Activated naive CD8-positive, alpha-beta T cell treated with anti-CD3 and anti-CD28 coated beads, Interleukin-2, amount 10 ng/mL, durations not matched to agents 7 days and 5 days (primary cell): ENCODE data around the gene HID1. TPM values are rescaled to one million over a fixed set of nuclear protein-coding genes. Genes with fewer than 3 reads are reported as not detected.
A peak's percentile ranks its signal among the peaks of the same experiment; 100 is the strongest.

Experiments used
- ATAC-seq: fragments of 150-1000 bp; cut with Tn5 transposase; one replicate; pipeline ENCODE4 v1.10.0; 2021; ENCODE audit warnings: low read depth, moderate library complexity
- POLR2A ChIA-PET: fragments of 350-600 bp; sonication (Branson Sonifier 250); formaldehyde crosslinking; loops from one replicate; lab custom pipeline; 2021; ENCODE audit warnings: antibody characterized with exemption; lab: Charles Lee
- DNase-seq: peaks from one replicate; pipeline ENCODE4 v3.0.0; 2021
- H3K27ac Mint-ChIP-seq: one replicate; pipeline ENCODE4 v1.8.0; 2022; ENCODE audit warnings: mild to moderate bottlenecking, mixed read lengths
- H3K27me3 Mint-ChIP-seq: one replicate; pipeline ENCODE4 v1.8.0; 2022; ENCODE audit warnings: mild to moderate bottlenecking, moderate library complexity, mixed read lengths
- H3K36me3 Mint-ChIP-seq: one replicate; pipeline ENCODE4 v1.8.0; 2021; ENCODE audit warnings: mild to moderate bottlenecking, mixed read lengths
- H3K4me1 Mint-ChIP-seq: one replicate; pipeline ENCODE4 v1.8.0; 2021; ENCODE audit warnings: mixed read lengths
- H3K4me3 Mint-ChIP-seq: one replicate; pipeline ENCODE4 v1.8.0; 2022; ENCODE audit warnings: mild to moderate bottlenecking, moderate library complexity, mixed read lengths
- H3K9me3 Mint-ChIP-seq: one replicate; pipeline ENCODE4 v1.8.0; 2021; ENCODE audit warnings: mixed read lengths
- total RNA-seq, 2 experiments: library from RNA; stranded (reverse); gene quantifications; one replicate each; pipeline ENCODE4 v1.2.3, GENCODE V29; 2021

The HID1 gene
- total RNA-seq: 1 to 10 TPM; 3.6 to 3.9 TPM

GRCh38 chr17:74972107-74972972, at the start of gene HID1:
TSS of gene HID1 (minus strand) at chr17:74972759. CDS start at chr17:74972656, 103 bp downstream.
- ATAC-seq (peak; percentile 83), DNase-seq (peak; percentile 82)
- Mint-ChIP-seq H3K27me3 (peaks cover 44% of the 10 kb centered on the region), H3K4me3 (peak within 1 kb of the TSS; percentile 71), H3K27ac (no peak within 1 kb of the TSS), H3K36me3 (no peaks in the 10 kb centered on the region), H3K4me1 (peaks cover 3% of the 10 kb centered on the region), H3K9me3 (no peaks in the 10 kb centered on the region)
- POLR2A ChIA-PET: interaction anchor here (0.6 to 1.7 kb wide), 7 partner anchors 10 to 232 kb away, joined by 3 to 5 read pairs (median 3); partner anchors contain the start of genes ARMC7 and MRPL58

- Mint-ChIP-seq H3K27me3 (no peaks in the 10 kb centered on the region), H3K27ac (no peak overlapping the region), H3K4me3 (no peak overlapping the region), H3K9me3 (peaks cover 3% of the 10 kb centered on the region), H3K4me1 (peaks cover 15% of the 10 kb centered on the region), H3K36me3 (peaks cover 45% of the 10 kb centered on the region)
- DNase-seq (no peak), ATAC-seq (no peak)
- POLR2A ChIA-PET: no interaction called here
These were observed 48.0 kb upstream of the HID1 start for GRCh38 chr17:75020331-75021110.

GRCh38 chr17:75019710-75020109, 47.2 kb upstream of the HID1 start:
- peaks cover 41% of the 10 kb centered on the region for H3K36me3 Mint-ChIP-seq
- POLR2A ChIA-PET: interaction anchor here (1.0 kb wide), 1 partner anchor 15 kb away, joined by 3 read pairs; no protein-coding TSS in a partner anchor

GRCh38 chr17:75019146-75019545, 46.6 kb upstream of the HID1 start:
- Mint-ChIP-seq H3K4me3 (no peak overlapping the region), H3K4me1 (peaks cover 7% of the 10 kb centered on the region), H3K27ac (no peak overlapping the region), H3K36me3 (peaks cover 39% of the 10 kb centered on the region), H3K27me3 (no peaks in the 10 kb centered on the region), H3K9me3 (peaks cover 3% of the 10 kb centered on the region)
- POLR2A ChIA-PET: interaction anchor here (1.0 kb wide), 1 partner anchor 16 kb away, joined by 3 read pairs; no protein-coding TSS in a partner anchor
- DNase-seq (no peak), ATAC-seq (no peak)

More at GRCh38 chr17:75019710-75020109, 47.2 kb upstream of the HID1 start:
- Mint-ChIP-seq H3K27me3 (no peaks in the 10 kb centered on the region), H3K4me3 (no peak overlapping the region), H3K27ac (no peak overlapping the region), H3K9me3 (peaks cover 3% of the 10 kb centered on the region), H3K4me1 (peaks cover 11% of the 10 kb centered on the region)
- ATAC-seq: no peak
- no peak for DNase-seq

- POLR2A ChIA-PET: interaction anchor here (0.5 to 3.2 kb wide), 33 partner anchors 9 to 726 kb away, joined by 3 to 25 read pairs (median 5); partner anchors contain the start of genes ARMC7, ATP5PD, CDR2L and HID1
- DNase-seq (no peak), ATAC-seq (no peak)
- peaks cover 19% of the 10 kb centered on the region for H3K4me1 Mint-ChIP-seq
- peak overlapping the region; percentile 95 for H3K4me3 Mint-ChIP-seq
- H3K9me3 Mint-ChIP-seq: no peaks in the 10 kb centered on the region
- H3K36me3 Mint-ChIP-seq: peaks cover 4% of the 10 kb centered on the region
- no peaks in the 10 kb centered on the region for H3K27me3 Mint-ChIP-seq
- peak overlapping the region; percentile 70 for H3K27ac Mint-ChIP-seq
These were observed 40.6 kb upstream of the HID1 start for GRCh38 chr17:75013092-75013559.

- peaks cover 19% of the 10 kb centered on the region for H3K4me1 Mint-ChIP-seq
- peak within 1 kb of the TSS; percentile 95 for H3K4me3 Mint-ChIP-seq
- ATAC-seq (peak; percentile 90), DNase-seq (peak; percentile 88)
- POLR2A ChIA-PET: interaction anchor here (0.6 to 3.2 kb wide), 35 partner anchors 8 to 726 kb away, joined by 3 to 25 read pairs (median 5); partner anchors contain the start of genes ARMC7, ATP5PD, CDR2L and FDXR
- peaks cover 4% of the 10 kb centered on the region for H3K36me3 Mint-ChIP-seq
- H3K27ac Mint-ChIP-seq: peak within 1 kb of the TSS; percentile 70
- H3K9me3 Mint-ChIP-seq: no peaks in the 10 kb centered on the region
- H3K27me3 Mint-ChIP-seq: peaks cover 2% of the 10 kb centered on the region
These were observed 40.0 kb upstream of the HID1 start, which contains the start of gene MRPL58 for GRCh38 chr17:75012346-75013091. TSS of gene MRPL58 (plus strand) at chr17:75012670. CDS start at chr17:75012687, 17 bp downstream.

- DNase-seq: no peak
- Mint-ChIP-seq H3K4me3 (peak overlapping the region; percentile 95), H3K36me3 (peaks cover 4% of the 10 kb centered on the region), H3K9me3 (no peaks in the 10 kb centered on the region), H3K4me1 (peaks cover 19% of the 10 kb centered on the region), H3K27me3 (peaks cover 2% of the 10 kb centered on the region), H3K27ac (peak overlapping the region; percentile 70)
- no peak for ATAC-seq
- POLR2A ChIA-PET: interaction anchor here (0.9 to 3.2 kb wide), 25 partner anchors 12 to 277 kb away, joined by 3 to 25 read pairs (median 7); partner anchors contain the start of genes ARMC7, ATP5PD, CDR2L and FDXR
These were observed 39.5 kb upstream of the HID1 start for GRCh38 chr17:75012096-75012345.

- POLR2A ChIA-PET: interaction anchor here (0.6 to 3.2 kb wide), 20 partner anchors 13 to 399 kb away, joined by 3 to 25 read pairs (median 8); partner anchors contain the start of genes ATP5PD, CDR2L, FDXR and JPT1
- Mint-ChIP-seq H3K27ac (peak overlapping the region; percentile 70), H3K9me3 (no peaks in the 10 kb centered on the region), H3K4me3 (peak overlapping the region; percentile 95), H3K27me3 (peaks cover 2% of the 10 kb centered on the region), H3K4me1 (peaks cover 19% of the 10 kb centered on the region), H3K36me3 (peaks cover 4% of the 10 kb centered on the region)
- ATAC-seq: no peak
- DNase-seq: no peak
These were observed 39.0 kb upstream of the HID1 start for GRCh38 chr17:75011401-75012095.

- peaks cover 19% of the 10 kb centered on the region for H3K4me1 Mint-ChIP-seq
- H3K27ac Mint-ChIP-seq: no peak overlapping the region
- DNase-seq: no peak
- POLR2A ChIA-PET: interaction anchor here (0.6 to 3.2 kb wide), 8 partner anchors 12 to 400 kb away, joined by 3 to 19 read pairs (median 12); partner anchors contain the start of genes CDR2L and FDXR
- H3K36me3 Mint-ChIP-seq: peaks cover 2% of the 10 kb centered on the region
- no peak for ATAC-seq
- H3K27me3 Mint-ChIP-seq: peaks cover 2% of the 10 kb centered on the region
- peak overlapping the region; percentile 18 for H3K4me3 Mint-ChIP-seq
- H3K9me3 Mint-ChIP-seq: no peaks in the 10 kb centered on the region
These were observed 38.3 kb upstream of the HID1 start for GRCh38 chr17:75010683-75011400.

GRCh38 chr17:75009139-75009724, 36.7 kb upstream of the HID1 start:
- no peak overlapping the region for H3K27ac Mint-ChIP-seq

GRCh38 chr17:75008373-75008772, 35.8 kb upstream of the HID1 start:
- ATAC-seq (no peak), DNase-seq (no peak)
- no peaks in the 10 kb centered on the region for H3K9me3 Mint-ChIP-seq
- H3K36me3 Mint-ChIP-seq: no peaks in the 10 kb centered on the region
- peaks cover 2% of the 10 kb centered on the region for H3K27me3 Mint-ChIP-seq
- POLR2A ChIA-PET: no interaction called here
- H3K4me1 Mint-ChIP-seq: peaks cover 7% of the 10 kb centered on the region
- no peak overlapping the region for H3K27ac Mint-ChIP-seq
- no peak overlapping the region for H3K4me3 Mint-ChIP-seq

More at GRCh38 chr17:75009139-75009724, 36.7 kb upstream of the HID1 start:
- Mint-ChIP-seq H3K9me3 (no peaks in the 10 kb centered on the region), H3K4me3 (no peak overlapping the region), H3K36me3 (peaks cover 2% of the 10 kb centered on the region), H3K27me3 (peaks cover 2% of the 10 kb centered on the region), H3K4me1 (peaks cover 13% of the 10 kb centered on the region)
- DNase-seq (no peak), ATAC-seq (no peak)
- POLR2A ChIA-PET: no interaction called here
